H9 (cell line): Measurements from ENCODE around the gene XIRP1. TPM values are rescaled to one million over a fixed set of nuclear protein-coding genes. Genes with fewer than 3 reads are reported as not detected.

Experiments used
- DNase-seq: peaks from one replicate; pipeline ENCODE4 v3.0.0-alpha.2; 2017
- H2AFZ ChIP-seq: one replicate; pipeline ENCODE4 v1.6.1; 2013; ENCODE audit warnings: mild to moderate bottlenecking, low read length, control low read depth, moderate library complexity
- H2AK5ac ChIP-seq: 2 replicates; pipeline ENCODE4 v1.6.1; 2013; ENCODE audit warnings: low read length, control low read depth, mixed read lengths; ENCODE audit not compliant: insufficient read length
- H2BK120ac ChIP-seq: one replicate; pipeline ENCODE4 v1.6.1; 2013; ENCODE audit warnings: low read depth, mild to moderate bottlenecking, low read length, control low read depth, inconsistent platforms; ENCODE audit not compliant: poor library complexity, severe bottlenecking
- H2BK12ac ChIP-seq: 2 replicates; pipeline ENCODE4 v1.6.1; 2013; ENCODE audit warnings: low read length, control low read depth, mixed read lengths, low read depth; ENCODE audit not compliant: insufficient read length
- H2BK15ac ChIP-seq: 2 replicates; pipeline ENCODE4 v1.6.1; 2013; ENCODE audit warnings: low read depth, low read length, control low read depth
- H2BK20ac ChIP-seq: one replicate; pipeline ENCODE4 v1.6.1; 2013; ENCODE audit warnings: low read depth, mild to moderate bottlenecking, low read length, control low read depth, inconsistent platforms; ENCODE audit not compliant: poor library complexity, severe bottlenecking
- H2BK5ac ChIP-seq: 2 replicates; pipeline ENCODE4 v1.6.1; 2013; ENCODE audit warnings: low read length, control low read depth, mixed read lengths; ENCODE audit not compliant: insufficient read length
- H3K14ac ChIP-seq: 2 replicates; pipeline ENCODE4 v1.6.1; 2013; ENCODE audit warnings: low read length, control low read depth; ENCODE audit not compliant: insufficient read depth
- H3K18ac ChIP-seq: 2 replicates; pipeline ENCODE4 v1.6.1; 2013; ENCODE audit warnings: low read depth, mild to moderate bottlenecking, mixed read lengths, low read length, control low read depth; ENCODE audit not compliant: insufficient read length
- H3K23ac ChIP-seq: 2 replicates; pipeline ENCODE4 v1.6.1; 2013; ENCODE audit warnings: low read length, control low read depth, mixed read lengths, low read depth; ENCODE audit not compliant: insufficient read length
- H3K23me2 ChIP-seq: 2 replicates; pipeline ENCODE4 v1.6.1; 2013; ENCODE audit warnings: low read depth, mild to moderate bottlenecking, mixed read lengths, low read length, control low read depth; ENCODE audit not compliant: insufficient read length, poor library complexity, severe bottlenecking
- H3K27ac ChIP-seq: 2 replicates; pipeline ENCODE4 v1.5.1; 2013; ENCODE audit warnings: low read length, control low read depth, mixed read lengths, low read depth; ENCODE audit not compliant: insufficient read length
- H3K27me3 ChIP-seq: 2 replicates; pipeline ENCODE4 v1.6.1; 2013; ENCODE audit warnings: low read length, control low read depth, inconsistent platforms; ENCODE audit not compliant: insufficient read depth
- H3K4ac ChIP-seq: 2 replicates; pipeline ENCODE4 v1.6.1; 2013; ENCODE audit warnings: low read depth, mild to moderate bottlenecking, control low read depth, inconsistent platforms, low read length, moderate library complexity
- H3K4me1 ChIP-seq: 2 replicates; pipeline ENCODE4 v1.6.1; 2013; ENCODE audit warnings: low read length, control low read depth, inconsistent platforms; ENCODE audit not compliant: insufficient read depth
- H3K4me2 ChIP-seq: 2 replicates; pipeline ENCODE4 v1.6.1; 2013; ENCODE audit warnings: low read length, control low read depth, mixed read lengths; ENCODE audit not compliant: insufficient read length, insufficient read depth
- H3K56ac ChIP-seq: 2 replicates; pipeline ENCODE4 v1.6.1; 2013; ENCODE audit warnings: low read depth, mild to moderate bottlenecking, mixed read lengths, low read length, control low read depth; ENCODE audit not compliant: insufficient read length
- H3K79me1 ChIP-seq: 2 replicates; pipeline ENCODE4 v1.6.1; 2013; ENCODE audit warnings: low read depth, mild to moderate bottlenecking, moderate library complexity, low read length, control low read depth, inconsistent platforms; ENCODE audit not compliant: insufficient read depth, poor library complexity, severe bottlenecking
- H3K79me2 ChIP-seq: 2 replicates; pipeline ENCODE4 v1.6.1; 2013; ENCODE audit warnings: low read length, control low read depth, inconsistent platforms; ENCODE audit not compliant: insufficient read depth
- H3K9ac ChIP-seq: 2 replicates; pipeline ENCODE4 v1.6.1; 2013; ENCODE audit warnings: low read length, control low read depth, mixed read lengths; ENCODE audit not compliant: insufficient read length; ENCODE audit errors: extremely low read depth
- H3K9me3 ChIP-seq: one replicate; pipeline ENCODE4 v1.6.1; 2013; ENCODE audit warnings: low read depth, low read length, inconsistent platforms; ENCODE audit not compliant: control insufficient read depth
- H3T11ph ChIP-seq: one replicate; pipeline ENCODE4 v1.6.1; 2013; ENCODE audit warnings: mild to moderate bottlenecking, low read length, control low read depth, inconsistent platforms
- H4K20me1 ChIP-seq: one replicate; pipeline ENCODE4 v1.6.1; 2013; ENCODE audit not compliant: control insufficient read depth, insufficient read length, insufficient read depth
- H4K5ac ChIP-seq: 2 replicates; pipeline ENCODE4 v1.6.1; 2013; ENCODE audit warnings: low read depth, mild to moderate bottlenecking, mixed read lengths, low read length, control low read depth; ENCODE audit not compliant: insufficient read length
- H4K8ac ChIP-seq: replicated peaks from 2 replicates; pipeline ENCODE4 v1.6.1; 2013; ENCODE audit warnings: low read length, control low read depth, mixed read lengths, low read depth; ENCODE audit not compliant: insufficient read length
- H4K91ac ChIP-seq: 2 replicates; pipeline ENCODE4 v1.6.1; 2013; ENCODE audit warnings: low read depth, mild to moderate bottlenecking, moderate library complexity, mixed read lengths, low read length, control low read depth; ENCODE audit not compliant: insufficient read length
- H3K27ac Mint-ChIP-seq, 3 experiments: 2 replicates in 2 of 3; 3 replicates in 1 of 3; pipeline ENCODE4 v1.8.0; 2020 to 2021; ENCODE audit warnings: mixed read lengths in 3 of 3, mild to moderate bottlenecking in 1 of 3, moderate library complexity in 1 of 3
- H3K27me3 Mint-ChIP-seq: 2 replicates; pipeline ENCODE4 v1.8.0; 2021; ENCODE audit warnings: low read depth, mild to moderate bottlenecking, moderate library complexity, mixed read lengths
- H3K36me3 Mint-ChIP-seq, 3 experiments: 2 replicates in 2 of 3; 3 replicates in 1 of 3; pipeline ENCODE4 v1.8.0; 2020 to 2021; ENCODE audit warnings: low read depth in 3 of 3, mixed read lengths in 3 of 3; ENCODE audit not compliant: insufficient read depth in 1 of 3
- H3K4me1 Mint-ChIP-seq, 2 experiments: 2 replicates each; pipeline ENCODE4 v1.8.0; 2020; ENCODE audit warnings: mixed read lengths in 2 of 2
- H3K4me3 Mint-ChIP-seq, 2 experiments: 2 replicates in 1 of 2; 3 replicates in 1 of 2; pipeline ENCODE4 v1.8.0; 2020 to 2021; ENCODE audit warnings: mild to moderate bottlenecking in 2 of 2, mixed read lengths in 2 of 2, moderate library complexity in 1 of 2
- H3K9me3 Mint-ChIP-seq, 2 experiments: 2 replicates in 1 of 2; 3 replicates in 1 of 2; pipeline ENCODE4 v1.8.0; 2020; ENCODE audit warnings: mild to moderate bottlenecking in 2 of 2, mixed read lengths in 2 of 2, moderate library complexity in 1 of 2
- CTCF ChIP-seq: fragments of 200-600 bp; sonication (generic); conservative IDR thresholded peaks from 3 replicates; pipeline ENCODE4 v1.8.0; 2021; ENCODE audit warnings: antibody characterized with exemption, mild to moderate bottlenecking
- WGBS: extraction: QIAGEN DNeasy Blood & Tissue Kit; methylation state at CpG from one replicate; pipeline ENCODE4 v1.1.7; 2013; ENCODE audit warnings: missing lambda C conversion rate, low lambda C conversion rate, mixed read lengths; ENCODE audit not compliant: insufficient read length; ENCODE audit errors: extremely low coverage; 5-methylcytosine and 5-hydroxymethylcytosine counted together
- total RNA-seq: library from RNA; stranded (reverse); gene quantifications from 2 replicates; pipeline ENCODE4 v1.2.1, GENCODE V29; 2021

The XIRP1 gene
- total RNA-seq, 1 experiment from 2014 or later = not detected

- H4K20me1 ChIP-seq = no peaks in the 10 kb centered on the region
- DNase-seq = no peak
Measured at GRCh38 chr3:39234651-39235050, 42.3 kb upstream of the XIRP1 start.

More at GRCh38 chr3:39234651-39235050, 42.3 kb upstream of the XIRP1 start:
- H3K14ac ChIP-seq = no peak overlapping the region
- no CpG with 5 or more reads among the region's 2 CpGs for WGBS
- H3T11ph ChIP-seq = no peak overlapping the region
- no peak overlapping the region for H4K5ac ChIP-seq
- no peak for TF ChIP-seq CTCF
- Mint-ChIP-seq H3K9me3 (peaks cover 5 to 6% of the 10 kb centered on the region in 2 experiments; a peak in 4 of 5 replicates), H3K4me3 (no peak overlapping the region), H3K27ac (no peak overlapping the region), H3K27me3 (peaks cover 30% of the 10 kb centered on the region), H3K4me1 (peaks cover 3% of the 10 kb centered on the region in 2 experiments; a peak in 2 of 4 replicates), H3K36me3 (peaks cover 0 to 5% (median 0%) of the 10 kb centered on the region in 3 experiments; a peak in 1 of 7 replicates)
- H4K8ac ChIP-seq = no peak overlapping the region
- no peak overlapping the region for H3K27ac ChIP-seq
- no peak overlapping the region for H3K18ac ChIP-seq
- no peak overlapping the region for H2AFZ ChIP-seq
- no peak overlapping the region for H2BK15ac ChIP-seq
- no peak overlapping the region for H3K23ac ChIP-seq
- no peaks in the 10 kb centered on the region for H3K23me2 ChIP-seq
- H4K91ac ChIP-seq = no peak overlapping the region
- no peak overlapping the region for H2AK5ac ChIP-seq
- no peak overlapping the region for H3K4me2 ChIP-seq
- H2BK20ac ChIP-seq = no peak overlapping the region
- H3K27me3 ChIP-seq = no peaks in the 10 kb centered on the region
- no peaks in the 10 kb centered on the region for H3K9me3 ChIP-seq
- no peak overlapping the region for H3K4ac ChIP-seq
- H3K9ac ChIP-seq = no peak overlapping the region
- H3K4me1 ChIP-seq = no peaks in the 10 kb centered on the region; the same call in 1 of the 2 replicates
- H2BK120ac ChIP-seq = no peak overlapping the region
- no peaks in the 10 kb centered on the region for H3K79me2 ChIP-seq
- H3K79me1 ChIP-seq = no peaks in the 10 kb centered on the region
- H3K56ac ChIP-seq = no peak overlapping the region
- H2BK12ac ChIP-seq = no peak overlapping the region
- H2BK5ac ChIP-seq = no peak overlapping the region
